ENCODE measurements around the gene C1orf53. TPM values are rescaled to one million over a fixed set of nuclear protein-coding genes. Genes with fewer than 3 reads are reported as not detected.

Gene C1orf53
- total and polyA plus RNA-seq, 2 of the 8 experiments (the other 6 are each of a cell fraction or from before 2014, with no cell fraction given): 0.56 to 1.3 TPM

DNA sequence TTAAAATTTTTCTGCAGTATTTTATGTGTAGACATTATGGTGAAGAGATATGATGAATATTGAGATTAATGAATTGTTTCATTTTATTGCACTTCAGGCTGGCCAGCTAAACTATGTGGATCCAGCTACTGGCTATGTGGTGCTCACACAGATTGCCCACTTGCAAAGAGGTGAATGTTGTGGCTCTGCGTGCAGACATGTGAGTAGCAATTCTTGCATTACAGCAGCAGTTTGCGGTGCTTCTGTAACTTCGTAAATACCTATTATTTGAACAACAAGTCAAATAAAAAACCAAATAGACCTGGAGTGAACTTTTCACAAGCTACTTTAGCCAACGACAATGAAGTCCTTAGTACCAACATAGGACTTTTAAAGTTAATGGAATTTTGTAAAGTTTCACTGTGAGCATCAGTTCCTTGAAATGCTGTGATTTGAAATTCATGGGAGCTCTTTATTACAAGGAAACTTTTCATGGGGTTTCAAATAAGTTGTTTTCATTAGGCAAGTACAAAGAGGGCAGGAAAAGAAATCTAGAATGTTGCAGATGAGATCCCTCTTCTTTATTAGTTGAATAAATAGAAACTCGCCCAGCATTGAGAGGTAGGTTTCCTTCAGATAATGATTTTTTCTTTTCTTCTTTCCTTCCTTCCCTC lies 3.4 kb downstream of the C1orf53 start (continued):
- TF ChIP-seq, protein P1, sequence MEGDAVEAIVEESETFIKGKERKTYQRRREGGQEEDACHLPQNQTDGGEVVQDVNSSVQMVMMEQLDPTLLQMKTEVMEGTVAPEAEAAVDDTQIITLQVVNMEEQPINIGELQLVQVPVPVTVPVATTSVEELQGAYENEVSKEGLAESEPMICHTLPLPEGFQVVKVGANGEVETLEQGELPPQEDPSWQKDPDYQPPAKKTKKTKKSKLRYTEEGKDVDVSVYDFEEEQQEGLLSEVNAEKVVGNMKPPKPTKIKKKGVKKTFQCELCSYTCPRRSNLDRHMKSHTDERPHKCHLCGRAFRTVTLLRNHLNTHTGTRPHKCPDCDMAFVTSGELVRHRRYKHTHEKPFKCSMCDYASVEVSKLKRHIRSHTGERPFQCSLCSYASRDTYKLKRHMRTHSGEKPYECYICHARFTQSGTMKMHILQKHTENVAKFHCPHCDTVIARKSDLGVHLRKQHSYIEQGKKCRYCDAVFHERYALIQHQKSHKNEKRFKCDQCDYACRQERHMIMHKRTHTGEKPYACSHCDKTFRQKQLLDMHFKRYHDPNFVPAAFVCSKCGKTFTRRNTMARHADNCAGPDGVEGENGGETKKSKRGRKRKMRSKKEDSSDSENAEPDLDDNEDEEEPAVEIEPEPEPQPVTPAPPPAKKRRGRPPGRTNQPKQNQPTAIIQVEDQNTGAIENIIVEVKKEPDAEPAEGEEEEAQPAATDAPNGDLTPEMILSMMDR (IDR thresholded peaks at IDR 0.05; ENCODE audit: control extremely low read depth in 1 of 3, insufficient read depth in 1 of 3, low read depth in 1 of 3, low read length in 3 of 3): no peak
- TF ChIP-seq SUZ12 (IDR thresholded peaks at IDR 0.05; ENCODE audit: low read length): peak; percentile 70; the same call in 1 of the 2 replicates
- no peak for TF ChIP-seq SIX5 (IDR thresholded peaks at IDR 0.05; ENCODE audit: low read depth, low read length)
- TF ChIP-seq KDM1A (IDR thresholded peaks at IDR 0.05; ENCODE audit: borderline replicate concordance, low read length): no peak
- TF ChIP-seq HDAC6 (IDR thresholded peaks at IDR 0.05; ENCODE audit: low read depth, low read length): no peak
- TF ChIP-seq, protein P2, sequence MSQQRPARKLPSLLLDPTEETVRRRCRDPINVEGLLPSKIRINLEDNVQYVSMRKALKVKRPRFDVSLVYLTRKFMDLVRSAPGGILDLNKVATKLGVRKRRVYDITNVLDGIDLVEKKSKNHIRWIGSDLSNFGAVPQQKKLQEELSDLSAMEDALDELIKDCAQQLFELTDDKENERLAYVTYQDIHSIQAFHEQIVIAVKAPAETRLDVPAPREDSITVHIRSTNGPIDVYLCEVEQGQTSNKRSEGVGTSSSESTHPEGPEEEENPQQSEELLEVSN (IDR thresholded peaks at IDR 0.05): no peak
- TF ChIP-seq POU5F1 (IDR thresholded peaks at IDR 0.05; ENCODE audit: low read depth, low read length): no peak
- TF ChIP-seq SP1 (IDR thresholded peaks at IDR 0.05; ENCODE audit: low read depth, low read length): 0 out of 2 replicates have a peak, but pooled peaks have one; percentile 9
- TF ChIP-seq RAD21 (IDR thresholded peaks at IDR 0.05 in 1 of 2, conservative IDR thresholded peaks at IDR 0.05 in 1 of 2; ENCODE audit: low read depth in 2 of 2, low read length in 2 of 2): no peak
- no peak for TF ChIP-seq TAF7 (optimal IDR thresholded peaks at IDR 0.05; ENCODE audit: borderline replicate concordance, low read depth, low read length)
- no peak for TF ChIP-seq CTBP2 (IDR thresholded peaks at IDR 0.05; ENCODE audit: borderline replicate concordance, insufficient read depth, insufficient read length, low read length)
